ENCODE results near the gene CALML6. TPM values are rescaled to one million over a fixed set of nuclear protein-coding genes. Genes with fewer than 3 reads are reported as not detected.

Gene CALML6
- polyA plus RNA-seq, 1 donor from 2014 or later: not detected

- H3K79me2 ChIP-seq (replicated peaks; ENCODE audit: insufficient read depth, low read length): no peaks in the 10 kb centered on the region
Observed at GRCh38 chr1:1937549-1938275, 22.7 kb downstream of the CALML6 start.

GRCh38 chr1:1938276-1938573 is 23.2 kb downstream of the CALML6 start:
- Histone ChIP-seq H3K36me3 (ENCODE audit: insufficient read depth, low read length) (no peaks in the 10 kb centered on the region), H3K9me2 (ENCODE audit: insufficient read depth, low read length) (no peaks in the 10 kb centered on the region), H4K20me1 (ENCODE audit: insufficient read depth) (no peaks in the 10 kb centered on the region), H3K27ac (ENCODE audit: low read length) (no peak overlapping the region), H2AFZ (ENCODE audit: low read depth, low read length) (no peak overlapping the region), H3K9me3 (ENCODE audit: low read length) (no peaks in the 10 kb centered on the region), H3K9ac (ENCODE audit: low read length) (no peak overlapping the region), H3K4me3 (ENCODE audit: low read length) (no peak overlapping the region), H3K79me2 (replicated peaks; ENCODE audit: insufficient read depth, low read length) (no peaks in the 10 kb centered on the region), H3K4me2 (ENCODE audit: low read length) (no peak overlapping the region), H3K27me3 (ENCODE audit: insufficient read depth, low read depth, low read length) (no peaks in the 10 kb centered on the region), H3F3A (ENCODE audit: insufficient read depth, low read length, poor library complexity, severe bottlenecking) (no peaks in the 10 kb centered on the region)
- TF ChIP-seq REST (IDR thresholded peaks at IDR 0.05; ENCODE audit: borderline replicate concordance) (no peak), EP300 (conservative IDR thresholded peaks at IDR 0.05; ENCODE audit: poor library complexity, severe bottlenecking) (no peak), MXI1 (conservative IDR thresholded peaks at IDR 0.05; ENCODE audit: poor library complexity, severe bottlenecking) (no peak), POLR2AphosphoS5 (IDR thresholded peaks at IDR 0.05) (no peak), TAF1 (IDR thresholded peaks at IDR 0.05; ENCODE audit: low read depth) (no peak), RAD21 (conservative IDR thresholded peaks at IDR 0.05) (no peak)
- TF ChIP-seq, protein P1, sequence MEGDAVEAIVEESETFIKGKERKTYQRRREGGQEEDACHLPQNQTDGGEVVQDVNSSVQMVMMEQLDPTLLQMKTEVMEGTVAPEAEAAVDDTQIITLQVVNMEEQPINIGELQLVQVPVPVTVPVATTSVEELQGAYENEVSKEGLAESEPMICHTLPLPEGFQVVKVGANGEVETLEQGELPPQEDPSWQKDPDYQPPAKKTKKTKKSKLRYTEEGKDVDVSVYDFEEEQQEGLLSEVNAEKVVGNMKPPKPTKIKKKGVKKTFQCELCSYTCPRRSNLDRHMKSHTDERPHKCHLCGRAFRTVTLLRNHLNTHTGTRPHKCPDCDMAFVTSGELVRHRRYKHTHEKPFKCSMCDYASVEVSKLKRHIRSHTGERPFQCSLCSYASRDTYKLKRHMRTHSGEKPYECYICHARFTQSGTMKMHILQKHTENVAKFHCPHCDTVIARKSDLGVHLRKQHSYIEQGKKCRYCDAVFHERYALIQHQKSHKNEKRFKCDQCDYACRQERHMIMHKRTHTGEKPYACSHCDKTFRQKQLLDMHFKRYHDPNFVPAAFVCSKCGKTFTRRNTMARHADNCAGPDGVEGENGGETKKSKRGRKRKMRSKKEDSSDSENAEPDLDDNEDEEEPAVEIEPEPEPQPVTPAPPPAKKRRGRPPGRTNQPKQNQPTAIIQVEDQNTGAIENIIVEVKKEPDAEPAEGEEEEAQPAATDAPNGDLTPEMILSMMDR (IDR thresholded peaks at IDR 0.05; ENCODE audit: poor library complexity, severe bottlenecking): no peak

More at GRCh38 chr1:1937549-1938275, 22.7 kb downstream of the CALML6 start:
- Histone ChIP-seq H3K9ac (ENCODE audit: low read length) (no peak overlapping the region), H3K4me2 (ENCODE audit: low read length) (no peak overlapping the region), H3K9me2 (ENCODE audit: insufficient read depth, low read length) (no peaks in the 10 kb centered on the region), H3K36me3 (ENCODE audit: insufficient read depth, low read length) (no peaks in the 10 kb centered on the region), H3F3A (ENCODE audit: insufficient read depth, low read length, poor library complexity, severe bottlenecking) (no peaks in the 10 kb centered on the region), H3K27me3 (ENCODE audit: insufficient read depth, low read depth, low read length) (no peaks in the 10 kb centered on the region), H4K20me1 (ENCODE audit: insufficient read depth) (no peaks in the 10 kb centered on the region), H2AFZ (ENCODE audit: low read depth, low read length) (no peak overlapping the region), H3K4me3 (ENCODE audit: low read length) (no peak overlapping the region), H3K27ac (ENCODE audit: low read length) (no peak overlapping the region), H3K9me3 (ENCODE audit: low read length) (no peaks in the 10 kb centered on the region)
- TF ChIP-seq, protein P1 (IDR thresholded peaks at IDR 0.05; ENCODE audit: poor library complexity, severe bottlenecking): no peak
- no peak for TF ChIP-seq MXI1 (conservative IDR thresholded peaks at IDR 0.05; ENCODE audit: poor library complexity, severe bottlenecking)
- TF ChIP-seq EZH2 (IDR thresholded peaks at IDR 0.05; ENCODE audit: borderline replicate concordance, insufficient read depth, low read length, poor library complexity, severe bottlenecking): no peak
- TF ChIP-seq RAD21 (conservative IDR thresholded peaks at IDR 0.05): no peak
- TF ChIP-seq POLR2AphosphoS5 (IDR thresholded peaks at IDR 0.05): no peak
- no peak for TF ChIP-seq REST (IDR thresholded peaks at IDR 0.05; ENCODE audit: borderline replicate concordance)
- TF ChIP-seq SMC3 (conservative IDR thresholded peaks at IDR 0.05; ENCODE audit: poor library complexity): no peak
- no peak for TF ChIP-seq EP300 (conservative IDR thresholded peaks at IDR 0.05; ENCODE audit: poor library complexity, severe bottlenecking)
- no peak for TF ChIP-seq TAF1 (IDR thresholded peaks at IDR 0.05; ENCODE audit: low read depth)
